MM.1S (cell line): ENCODE results near the gene MMAB.

Source experiments
- CTCF ChIP-seq: fragments of 300-600 bp; sonication (generic); IDR thresholded peaks from 2 replicates; pipeline ENCODE4 v1.5.1; 2016; ENCODE audit warnings: antibody characterized with exemption, low read length, mixed read lengths
- EZH2 ChIP-seq: fragments of 300-600 bp; sonication (generic); optimal IDR thresholded peaks from 2 replicates; pipeline ENCODE3; 2017; ENCODE audit warnings: low read depth, mild to moderate bottlenecking, antibody characterized with exemption, low read length, mixed read lengths
- EZH2phosphoT487 ChIP-seq: fragments of 300-600 bp; sonication (generic); IDR thresholded peaks from 2 replicates; pipeline ENCODE4 v1.6.1; 2018; ENCODE audit warnings: antibody characterized with exemption, low read length

GRCh38 chr12:109594556-109595317 lies 21.4 kb upstream of the MMAB start:
- no peak for TF ChIP-seq CTCF
- no peak for TF ChIP-seq EZH2
- no peak for TF ChIP-seq EZH2phosphoT487
